Measurements from ENCODE around the gene TOMM22.

Gene TOMM22

DNA sequence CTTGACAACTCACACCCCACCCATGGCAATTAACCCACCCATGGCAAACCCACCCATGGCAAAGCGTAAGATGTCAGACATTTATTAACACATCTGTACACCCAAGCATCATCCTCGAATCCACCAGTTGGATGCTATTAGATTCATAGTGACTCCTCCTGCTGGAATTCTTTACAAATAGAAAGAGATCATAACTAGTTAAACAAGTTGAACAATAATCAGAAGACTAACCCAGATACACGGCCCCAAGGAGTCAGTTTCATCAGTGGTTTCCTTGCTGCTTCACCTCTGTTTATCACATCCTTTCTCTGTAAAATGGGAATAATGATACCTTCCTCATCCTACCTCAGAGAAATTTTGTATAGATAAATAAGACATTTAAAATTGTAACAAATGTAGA, 29.1 kb downstream of the TOMM22 start:
- no peak for DNase-seq
- in situ Hi-C loops (cut with MboI; ENCODE audit: low pct_unique_long_range_greater_than_20kb, low sequenced_read_pairs), result no loop called here

- no peak for DNase-seq
- in situ Hi-C loops (cut with MboI; ENCODE audit: low pct_unique_long_range_greater_than_20kb, low sequenced_read_pairs), result no loop called here
Observed at GRCh38 chr22:38712486-38713207, 30.9 kb downstream of the TOMM22 start.

DNA sequence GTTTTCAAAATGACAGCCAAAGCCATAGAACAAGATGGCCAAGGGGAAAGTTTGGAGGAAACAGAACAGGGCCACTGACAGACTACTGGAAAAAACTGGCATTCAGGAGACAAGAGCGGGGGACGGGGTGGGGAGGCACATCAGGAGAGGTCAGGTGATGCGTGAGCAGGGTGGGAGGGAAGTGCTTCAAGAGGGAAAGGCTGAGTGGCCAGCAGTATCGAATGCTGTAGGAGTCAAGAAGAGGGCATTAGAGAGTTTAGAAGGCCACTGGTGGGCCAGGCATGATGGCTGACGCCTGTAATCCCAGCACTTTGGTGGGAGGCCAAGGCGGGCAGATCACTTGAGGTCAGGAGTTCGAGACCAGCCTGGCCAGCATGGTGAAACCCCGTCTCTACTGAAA, 32.2 kb downstream of the TOMM22 start:
- in situ Hi-C loops (cut with MboI; ENCODE audit: low pct_unique_long_range_greater_than_20kb, low sequenced_read_pairs), result no loop called here

GRCh38 chr22:38715176-38715764, 33.5 kb downstream of the TOMM22 start:
- in situ Hi-C loops (cut with MboI; ENCODE audit: low pct_unique_long_range_greater_than_20kb, low sequenced_read_pairs), result no loop called here
- DNase-seq, result no peak

More for the DNA sequence above, 32.2 kb downstream of the TOMM22 start:
- no peak for DNase-seq

GRCh38 chr22:38715852-38716251, 34.1 kb downstream of the TOMM22 start:
- in situ Hi-C loops (cut with MboI; ENCODE audit: low pct_unique_long_range_greater_than_20kb, low sequenced_read_pairs), result no loop called here
- DNase-seq, result no peak

GRCh38 chr22:38716271-38716670, 34.5 kb downstream of the TOMM22 start:
- in situ Hi-C loops (cut with MboI; ENCODE audit: low pct_unique_long_range_greater_than_20kb, low sequenced_read_pairs), result no loop called here
- no peak for DNase-seq

GRCh38 chr22:38716826-38717225, 35.1 kb downstream of the TOMM22 start:
- in situ Hi-C loops (cut with MboI; ENCODE audit: low pct_unique_long_range_greater_than_20kb, low sequenced_read_pairs), result no loop called here
- DNase-seq, result no peak

DNA sequence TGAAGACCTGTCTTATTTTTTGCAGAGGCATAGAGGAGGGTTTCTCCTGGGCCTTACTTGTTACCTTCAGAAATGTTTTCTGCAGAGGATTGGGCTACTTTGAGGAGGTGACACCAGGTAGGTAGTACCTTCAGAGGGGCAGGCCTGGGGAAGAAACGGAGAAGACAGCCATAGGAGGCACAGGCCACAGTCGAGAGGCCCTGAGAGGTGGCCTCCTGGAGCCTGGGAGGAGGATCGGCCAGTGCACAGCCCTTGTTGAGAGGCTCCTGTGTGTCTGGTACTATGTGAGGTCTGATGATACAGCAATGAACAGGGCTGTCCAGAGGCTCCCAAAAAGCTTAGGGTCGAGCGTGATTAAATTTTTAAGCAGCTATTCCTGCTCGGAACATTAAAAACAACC, 35.5 kb downstream of the TOMM22 start:
- in situ Hi-C loops (cut with MboI; ENCODE audit: low pct_unique_long_range_greater_than_20kb, low sequenced_read_pairs), result no loop called here
- DNase-seq, result no peak

- in situ Hi-C loops (cut with MboI; ENCODE audit: low pct_unique_long_range_greater_than_20kb, low sequenced_read_pairs), result no loop called here
- no peak for DNase-seq
Observed at GRCh38 chr22:38718414-38718813, 36.7 kb downstream of the TOMM22 start.

- no peak for DNase-seq
- in situ Hi-C loops (cut with MboI; ENCODE audit: low pct_unique_long_range_greater_than_20kb, low sequenced_read_pairs), result no loop called here
Observed at GRCh38 chr22:38719196-38719595, 37.4 kb downstream of the TOMM22 start.

GRCh38 chr22:38720350-38720749, 38.6 kb downstream of the TOMM22 start:
- DNase-seq, result no peak
- in situ Hi-C loops (cut with MboI; ENCODE audit: low pct_unique_long_range_greater_than_20kb, low sequenced_read_pairs), result no loop called here

GRCh38 chr22:38721551-38721950, 39.8 kb downstream of the TOMM22 start:
- in situ Hi-C loops (cut with MboI; ENCODE audit: low pct_unique_long_range_greater_than_20kb, low sequenced_read_pairs), result no loop called here
- DNase-seq, result no peak

DNA sequence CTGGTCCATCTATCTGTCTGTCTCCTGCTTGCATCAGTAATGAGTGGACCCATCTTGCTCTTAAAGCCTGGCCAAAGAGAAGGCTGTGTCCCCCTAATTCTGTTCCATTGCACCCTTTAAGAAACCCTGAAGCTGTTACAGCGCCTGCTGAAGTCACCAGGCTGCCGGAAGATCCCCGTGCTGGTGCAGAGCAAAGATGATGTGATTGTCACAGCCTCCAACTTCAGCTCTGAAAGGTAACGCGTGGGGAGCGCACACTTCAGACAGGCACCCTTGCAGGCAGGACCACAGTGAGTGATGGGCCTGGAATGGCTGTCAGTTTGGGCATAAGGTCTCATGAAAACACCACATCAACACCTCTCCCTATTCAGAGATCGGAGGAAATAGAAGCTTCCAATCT, 42.4 kb downstream of the TOMM22 start:
- in situ Hi-C loops (cut with MboI; ENCODE audit: low pct_unique_long_range_greater_than_20kb, low sequenced_read_pairs), result no loop called here
- no peak for DNase-seq

- DNase-seq, result peak; percentile 58
- in situ Hi-C loops (cut with MboI; ENCODE audit: low pct_unique_long_range_greater_than_20kb, low sequenced_read_pairs), result no loop called here
Observed at GRCh38 chr22:38724926-38725571, 43.3 kb downstream of the TOMM22 start.

DNA sequence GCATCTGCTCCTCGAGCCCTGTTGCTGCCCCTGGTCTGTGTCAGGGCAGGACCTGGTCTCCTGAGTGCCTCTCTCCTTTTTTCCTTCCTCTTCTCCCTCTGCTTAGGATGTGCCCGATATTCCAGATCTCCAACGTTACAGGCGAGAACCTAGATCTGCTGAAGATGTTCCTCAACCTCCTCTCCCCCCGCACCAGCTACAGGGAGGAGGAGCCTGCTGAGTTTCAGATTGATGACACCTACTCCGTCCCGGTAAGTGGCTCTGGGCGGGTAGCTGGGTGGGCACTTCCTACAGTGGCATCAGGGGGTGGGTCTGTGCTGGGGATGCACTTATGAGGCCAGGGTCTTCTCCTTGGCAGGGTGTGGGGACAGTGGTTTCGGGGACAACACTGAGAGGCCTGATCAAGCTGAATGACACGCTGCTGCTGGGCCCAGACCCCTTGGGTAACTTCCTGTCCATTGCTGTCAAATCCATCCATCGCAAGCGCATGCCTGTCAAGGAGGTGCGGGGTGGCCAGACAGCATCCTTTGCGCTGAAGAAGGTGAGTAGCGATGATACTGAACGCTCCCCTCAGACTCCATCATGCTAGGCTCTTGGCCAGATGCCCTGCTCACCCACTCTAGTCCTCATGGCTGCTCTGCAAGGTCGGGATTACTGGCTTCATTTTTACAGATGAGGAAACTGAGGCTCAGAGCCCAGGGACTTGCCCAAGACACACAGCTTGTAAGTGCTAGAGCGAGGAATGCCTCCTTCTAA, 44.3 kb downstream of the TOMM22 start:
- DNase-seq, result no peak
- in situ Hi-C loops (cut with MboI; ENCODE audit: low pct_unique_long_range_greater_than_20kb, low sequenced_read_pairs), result no loop called here

GRCh38 chr22:38727123-38727522, 45.4 kb downstream of the TOMM22 start:
- in situ Hi-C loops (cut with MboI; ENCODE audit: low pct_unique_long_range_greater_than_20kb, low sequenced_read_pairs), result no loop called here
- no peak for DNase-seq

DNA sequence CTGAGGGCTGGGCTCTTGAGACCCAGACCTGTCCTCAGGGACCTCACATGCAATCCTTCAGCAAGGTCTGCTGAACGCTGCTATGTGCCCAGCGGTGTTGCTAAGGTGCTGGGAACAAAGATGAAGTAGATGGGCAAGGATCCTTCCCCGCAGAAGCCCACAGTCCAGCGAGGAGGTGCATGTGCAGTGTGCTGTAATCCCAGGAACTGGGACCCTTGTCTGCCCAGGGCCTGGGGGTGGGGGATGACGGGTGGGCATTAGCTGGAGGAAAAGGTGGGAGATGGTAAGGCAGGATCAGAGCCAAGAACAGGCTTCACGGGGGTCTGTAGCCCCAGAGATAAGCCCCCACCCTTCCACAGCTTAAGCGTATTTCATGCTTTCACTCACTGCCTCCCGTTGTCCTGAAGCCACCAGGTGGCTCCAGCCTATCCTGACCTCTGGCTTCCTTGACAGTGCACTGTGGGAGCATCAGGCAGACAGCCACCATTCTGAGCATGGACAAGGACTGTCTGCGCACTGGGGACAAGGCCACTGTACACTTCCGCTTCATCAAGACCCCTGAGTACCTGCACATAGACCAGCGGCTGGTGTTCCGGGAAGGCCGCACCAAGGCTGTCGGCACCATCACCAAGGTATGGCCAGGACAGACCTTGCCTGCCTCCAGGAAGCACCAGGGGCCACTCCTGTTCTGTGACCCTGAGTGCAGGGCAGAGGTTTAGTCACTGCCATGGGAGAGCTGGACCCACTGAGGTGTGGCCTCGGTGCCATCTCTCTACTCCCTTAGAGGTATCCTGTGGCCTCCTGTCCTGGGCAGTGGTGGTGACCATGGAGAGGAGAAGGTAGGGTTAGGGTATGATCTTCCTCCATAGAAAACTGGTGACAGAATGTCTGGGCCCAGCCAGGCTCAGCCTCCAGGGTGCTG, 46.0 kb downstream of the TOMM22 start:
- in situ Hi-C loops (cut with MboI; ENCODE audit: low pct_unique_long_range_greater_than_20kb, low sequenced_read_pairs), result no loop called here
- DNase-seq, result no peak

DNA sequence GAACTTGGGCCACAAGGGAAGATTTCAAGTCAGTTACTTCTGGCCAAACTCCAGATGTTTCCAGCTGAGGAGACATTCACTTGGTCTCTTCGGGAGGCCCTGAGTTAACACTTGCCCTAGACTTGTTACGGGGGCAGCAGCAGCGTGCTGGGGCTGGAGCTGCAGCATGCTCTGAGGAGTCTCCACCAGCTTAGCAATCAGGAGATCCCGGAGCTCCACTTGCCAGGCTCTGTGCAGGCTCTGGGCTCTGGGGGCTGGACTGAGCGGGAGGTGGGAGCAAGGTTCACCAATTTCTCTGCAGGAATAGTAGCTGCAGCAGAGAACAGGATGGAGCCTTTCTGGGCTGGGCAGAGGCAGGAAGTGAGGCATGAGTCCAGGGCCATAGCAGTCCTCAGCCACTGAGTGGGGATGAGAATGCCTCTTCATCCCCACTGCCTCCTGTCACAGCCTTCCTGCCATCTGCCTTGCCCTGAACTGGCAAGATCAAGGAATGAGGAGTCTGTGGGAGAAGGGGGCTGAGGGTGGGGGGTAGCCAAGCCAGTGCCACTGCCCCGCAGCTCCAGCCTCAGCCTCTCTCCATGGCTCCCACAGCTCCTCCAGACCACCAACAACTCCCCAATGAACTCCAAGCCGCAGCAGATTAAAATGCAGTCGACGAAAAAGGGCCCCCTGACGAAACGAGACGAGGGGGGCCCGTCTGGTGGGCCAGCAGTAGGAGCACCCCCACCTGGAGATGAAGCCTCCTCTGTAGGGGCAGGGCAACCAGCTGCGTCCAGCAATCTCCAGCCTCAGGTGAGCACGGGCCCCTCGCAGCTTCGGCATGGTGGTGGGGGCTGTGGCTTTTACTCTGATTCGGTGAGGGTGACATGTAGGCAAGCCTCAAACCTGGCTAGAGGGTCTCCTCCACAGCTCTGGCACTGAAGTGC, 47.4 kb downstream of the TOMM22 start:
- no peak for DNase-seq
- in situ Hi-C loops (cut with MboI; ENCODE audit: low pct_unique_long_range_greater_than_20kb, low sequenced_read_pairs), result no loop called here

All from KBM-7 (cell line).